Upper lobe of left lung (tissue), 4 donors: ENCODE measurements around the gene ATP2A3.

ENCODE experiments used
- CTCF ChIP-seq, 6 experiments: fragments of 450-650 bp in 4 of 6; fragments of 200-600 bp in 2 of 6; sonication (generic) in 2 of 6; IDR thresholded peaks; one replicate each; pipeline ENCODE4 v1.5.1; 2016 to 2019; ENCODE audit warnings: antibody characterized with exemption in 6 of 6
- POLR2A ChIP-seq, 4 donors: fragments of 450-650 bp; IDR thresholded peaks; one replicate each; pipeline ENCODE4 v1.5.1; 2016 to 2017; ENCODE audit warnings: antibody characterized with exemption in 4 of 4, mild to moderate bottlenecking in 2 of 4

- TF ChIP-seq POLR2A (IDR thresholded peaks at IDR 0.05): no peak
- TF ChIP-seq CTCF (IDR thresholded peaks at IDR 0.05): no peak
These were observed 35.8 kb downstream of the ATP2A3 start for GRCh38 chr17:3928406-3928805.
